Ovary (tissue), 9 donors: ENCODE data around the gene ATOH7. TPM values are rescaled to one million over a fixed set of nuclear protein-coding genes. Genes with fewer than 3 reads are reported as not detected.

Source experiments
- DNase-seq, 5 donors: peaks; one replicate each; pipeline ENCODE4 v3.0.0-alpha.2; 2019 to 2020
- H3K27ac ChIP-seq, 2 donors: fragments of 200-600 bp; one replicate each; pipeline versions ENCODE4 v1.5.1 to v1.8.0; 2019 to 2022
- H3K27me3 ChIP-seq: fragments of 200-600 bp; one replicate; pipeline ENCODE4 v1.8.0; 2022
- H3K36me3 ChIP-seq: fragments of 200-600 bp; sonication (generic); one replicate; pipeline ENCODE4 v1.5.1; 2019
- H3K4me1 ChIP-seq: one replicate; pipeline ENCODE4 v1.8.1; 2013; ENCODE audit warnings: mild to moderate bottlenecking, moderate library complexity; ENCODE audit not compliant: insufficient read depth
- H3K4me3 ChIP-seq: fragments of 200-600 bp; sonication (generic); one replicate; pipeline ENCODE4 v1.5.1; 2017
- H3K9me3 ChIP-seq, 2 donors: fragments of 200-600 bp in 1 of 2; sonication (generic) in 1 of 2; one replicate each; pipeline versions ENCODE4 v1.5.1 to v1.8.1; 2013 to 2019; ENCODE audit warnings: mild to moderate bottlenecking in 1 of 2, moderate library complexity in 1 of 2
- CTCF ChIP-seq, 3 donors: fragments of 450-650 bp in 2 of 3; fragments of 200-600 bp in 1 of 3; IDR thresholded peaks; one replicate each; pipeline versions ENCODE4 v1.5.1 to v1.8.0; 2016 to 2022; ENCODE audit warnings: antibody characterized with exemption in 3 of 3, mild to moderate bottlenecking in 1 of 3
- EP300 ChIP-seq: sonication (generic); formaldehyde crosslinking; IDR thresholded peaks from one replicate; pipeline ENCODE4 v1.6.1; 2017; ENCODE audit warnings: antibody characterized with exemption
- POLR2A ChIP-seq: fragments of 450-650 bp; IDR thresholded peaks from one replicate; pipeline ENCODE4 v1.6.1; 2017; ENCODE audit warnings: antibody characterized with exemption, mild to moderate bottlenecking, moderate library complexity
- WGBS, 3 donors: extraction: QIAGEN DNeasy Blood & Tissue Kit in 1 of 3; methylation state at CpG; one replicate each; pipeline versions ENCODE4 v1.1.5 to v1.1.7; 2013 to 2017; 5-methylcytosine and 5-hydroxymethylcytosine counted together
- intact Hi-C, 4 donors: fragments of 100-400 bp; cut with DNase I; formaldehyde crosslinking; loops; one replicate each; pipeline versions ENCODE4 v1.11.0 to v1.15.1; 2022 to 2023
- polyA plus RNA-seq, 2 donors: library from polyadenylated mRNA; stranded (reverse); fragments of 200-250 nt in 1 of 2; fragments of 350-450 nt in 1 of 2; fragmentation: Illumina TruSeq in 1 of 2; extraction: RNeasy Lipid Tissue Mini Kit (QIAGEN cat#74804) in 1 of 2; gene quantifications; one replicate each; pipeline ENCODE4 v1.2.3, GENCODE V29; 2013 to 2014
- total RNA-seq, 7 donors: library from RNA; depleted of rRNA in 2 of 7; stranded (reverse); fragments of >200 nt in 2 of 7; fragmentation: NEBNext Ultra II Directional in 3 of 7; extraction: Animal tissue kit (Norgen Biotek cat#: 25700) in 3 of 7; gene quantifications; one replicate each; pipeline versions ENCODE4 v1.1.0 to v1.2.4, GENCODE V29; 2016 to 2023
- donor health status: DM: no; HTN: no; CAD: no; lungs with moderate emphysema.
- donor health status: DM: no; HTN: no; CAD: no.
- donor health status: Bipolar disorder and iron deficiency.
- donor health status: DM: yes; HTN: yes; CAD: no.
- donor health status: DM: no; HTN: no; CAD: no.
- donor health status: DM: yes; HTN: yes; CAD: no.

ATOH7 gene
- total and polyA plus RNA-seq, 9 donors: 0.16 to 0.60 (median 0.23) TPM; not detected in 6

GRCh38 chr10:68233046-68233445, 1.1 kb upstream of the ATOH7 start:
- H3K4me3 ChIP-seq: no peak overlapping the region
- WGBS, 3 donors: 83 to 86% (median 84%) methylated on average over 3 of the region's 3 CpGs

GRCh38 chr10:68231106-68231816, 652 bp downstream of the ATOH7 start:
- Histone ChIP-seq H3K4me3 (peak overlapping the region; percentile 55), H3K36me3 (no peaks in the 10 kb centered on the region), H3K27ac (peak overlapping the region; percentile 44 to 72), H3K27me3 (no peaks in the 10 kb centered on the region), H3K9me3 (no peaks in the 10 kb centered on the region), H3K4me1 (no peaks in the 10 kb centered on the region)
- intact Hi-C loops: no loop called here
- 0 to 1% (median 0%) methylated on average over 64 to 81 of the region's 81 CpGs for WGBS, 3 donors
- peak; percentile 60 to 82 (median 68) for DNase-seq
- TF ChIP-seq EP300 (no peak), POLR2A (no peak), CTCF (IDR thresholded peaks at IDR 0.05) (no peak)

More at GRCh38 chr10:68233046-68233445, 1.1 kb upstream of the ATOH7 start:
- intact Hi-C loops: no loop called here
- Histone ChIP-seq H3K36me3 (no peaks in the 10 kb centered on the region), H3K27ac (no peak overlapping the region), H3K9me3 (no peaks in the 10 kb centered on the region), H3K27me3 (no peaks in the 10 kb centered on the region), H3K4me1 (no peaks in the 10 kb centered on the region)
- TF ChIP-seq POLR2A: no peak
- DNase-seq: no peak

- H3K27ac ChIP-seq: no peak overlapping the region
These were observed 1.6 kb downstream of the ATOH7 start for GRCh38 chr10:68230268-68230667.

GRCh38 chr10:68224810-68225209, 7.1 kb downstream of the ATOH7 start:
- Histone ChIP-seq H3K4me3 (no peak overlapping the region), H3K4me1 (no peaks in the 10 kb centered on the region), H3K27ac (no peak overlapping the region), H3K9me3 (no peaks in the 10 kb centered on the region), H3K27me3 (no peaks in the 10 kb centered on the region), H3K36me3 (no peaks in the 10 kb centered on the region)
- intact Hi-C loops: no loop called here
- no peak for DNase-seq
- TF ChIP-seq POLR2A (no peak), EP300 (no peak), CTCF (IDR thresholded peaks at IDR 0.05) (no peak)

More at GRCh38 chr10:68230268-68230667, 1.6 kb downstream of the ATOH7 start:
- intact Hi-C loops: no loop called here
- no peaks in the 10 kb centered on the region for H3K4me1 ChIP-seq
- no peak for DNase-seq
- 77 to 82% (median 78%) methylated on average over 5 of the region's 5 CpGs for WGBS, 3 donors
- no peaks in the 10 kb centered on the region for H3K36me3 ChIP-seq
- no peak overlapping the region for H3K4me3 ChIP-seq
- no peaks in the 10 kb centered on the region for H3K27me3 ChIP-seq
- TF ChIP-seq POLR2A (no peak), CTCF (IDR thresholded peaks at IDR 0.05) (no peak), EP300 (no peak)
- H3K9me3 ChIP-seq: no peaks in the 10 kb centered on the region

- DNase-seq: no peak
- TF ChIP-seq EP300 (no peak), POLR2A (no peak), CTCF (IDR thresholded peaks at IDR 0.05) (no peak)
- 81 to 86% (median 82%) methylated on average over 3 of the region's 3 CpGs for WGBS, 3 donors
- no peaks in the 10 kb centered on the region for H3K27me3 ChIP-seq
- H3K36me3 ChIP-seq: no peaks in the 10 kb centered on the region
- H3K9me3 ChIP-seq: no peaks in the 10 kb centered on the region
- intact Hi-C loops: no loop called here
- no peaks in the 10 kb centered on the region for H3K4me1 ChIP-seq
- H3K27ac ChIP-seq: no peak overlapping the region
- H3K4me3 ChIP-seq: no peak overlapping the region
These were observed 8.3 kb downstream of the ATOH7 start for GRCh38 chr10:68223535-68224165.
